ENCODE data around the gene CNNM3. TPM values are rescaled to one million over a fixed set of nuclear protein-coding genes. Genes with fewer than 3 reads are reported as not detected.

Gene CNNM3
- total RNA-seq, 1 donor from 2014 or later, result 29.0 TPM

- Histone ChIP-seq H3K27me3 (ENCODE audit: low read depth) (no peaks in the 10 kb centered on the region), H3K9me3 (no peaks in the 10 kb centered on the region), H3K36me3 (no peaks in the 10 kb centered on the region), H3K4me3 (no peak overlapping the region), H3K27ac (no peak overlapping the region), H3K4me1 (peaks cover 34% of the 10 kb centered on the region)
- intact Hi-C loops (cut with DNase I), result no loop called here
- DNase-seq (no peak), ATAC-seq (no peak)
- TF ChIP-seq CTCF (IDR thresholded peaks at IDR 0.05), result no peak
Observed at GRCh38 chr2:96875498-96876268, 59.6 kb downstream of the CNNM3 start.

DNA sequence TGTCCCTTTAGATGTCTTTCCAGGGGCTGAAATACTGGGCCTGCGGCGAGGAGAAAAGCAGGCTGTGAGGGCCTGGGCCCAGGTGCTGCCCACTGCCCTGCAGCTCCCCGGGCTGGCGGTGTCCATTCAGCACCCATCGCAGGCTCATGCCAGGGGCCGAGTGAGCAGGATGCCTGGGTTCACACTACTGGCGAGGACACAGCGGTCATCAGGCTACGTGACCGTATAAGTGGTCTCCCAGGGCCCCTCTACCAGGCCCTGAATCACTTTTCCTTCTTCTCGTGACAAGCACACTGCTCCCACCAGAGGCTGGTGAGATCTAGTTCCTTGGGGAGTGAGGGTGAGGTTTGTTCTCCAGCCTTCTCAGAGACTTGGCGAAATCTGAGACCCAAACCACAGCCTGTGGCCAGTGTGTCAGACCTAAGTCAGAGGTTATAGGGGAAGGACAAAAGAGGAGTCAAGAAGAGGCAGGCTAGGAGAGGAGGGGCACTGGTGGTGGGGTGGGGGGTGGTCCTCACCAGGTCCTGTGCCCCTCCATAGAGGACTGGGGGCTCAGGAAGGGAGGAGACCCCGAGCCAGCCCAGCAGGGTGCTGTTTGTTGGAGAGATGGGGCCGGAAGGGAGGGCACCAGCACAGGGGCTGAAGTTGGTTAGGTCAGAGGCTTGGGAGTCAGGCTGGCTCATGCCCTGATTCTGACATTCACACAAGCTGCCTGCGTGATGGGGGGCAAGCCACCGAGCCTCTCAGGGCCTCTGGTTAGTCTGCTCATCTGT is 60.4 kb downstream of the CNNM3 start:
- no peak for TF ChIP-seq CTCF (IDR thresholded peaks at IDR 0.05)
- H3K9me3 ChIP-seq, result no peaks in the 10 kb centered on the region
- H3K27me3 ChIP-seq (ENCODE audit: low read depth), result no peaks in the 10 kb centered on the region
- no peak for ATAC-seq
- H3K36me3 ChIP-seq, result no peaks in the 10 kb centered on the region
- intact Hi-C loops (cut with DNase I), result no loop called here
- H3K27ac ChIP-seq, result no peak overlapping the region
- peaks cover 28% of the 10 kb centered on the region for H3K4me1 ChIP-seq
- no peak overlapping the region for H3K4me3 ChIP-seq
- DNase-seq, result no peak

GRCh38 chr2:96877042-96877451 is 61.0 kb downstream of the CNNM3 start:
- Histone ChIP-seq H3K4me3 (no peak overlapping the region), H3K27ac (no peak overlapping the region), H3K27me3 (ENCODE audit: low read depth) (no peaks in the 10 kb centered on the region), H3K36me3 (no peaks in the 10 kb centered on the region), H3K4me1 (peaks cover 34% of the 10 kb centered on the region), H3K9me3 (no peaks in the 10 kb centered on the region)
- DNase-seq, result no peak
- no peak for TF ChIP-seq CTCF (IDR thresholded peaks at IDR 0.05)
- intact Hi-C loops (cut with DNase I), result no loop called here
- no peak for ATAC-seq

- Histone ChIP-seq H3K27me3 (ENCODE audit: low read depth) (no peaks in the 10 kb centered on the region), H3K36me3 (no peaks in the 10 kb centered on the region), H3K9me3 (no peaks in the 10 kb centered on the region), H3K4me1 (peaks cover 30% of the 10 kb centered on the region), H3K4me3 (no peak overlapping the region), H3K27ac (no peak overlapping the region)
- ATAC-seq (no peak), DNase-seq (no peak)
- intact Hi-C loops (cut with DNase I), result no loop called here
- no peak for TF ChIP-seq CTCF (IDR thresholded peaks at IDR 0.05)
Observed at GRCh38 chr2:96877631-96878092, 61.6 kb downstream of the CNNM3 start.

GRCh38 chr2:96878171-96878570 is 62.1 kb downstream of the CNNM3 start:
- Histone ChIP-seq H3K4me3 (no peak overlapping the region), H3K27me3 (ENCODE audit: low read depth) (no peaks in the 10 kb centered on the region), H3K9me3 (no peaks in the 10 kb centered on the region), H3K27ac (no peak overlapping the region), H3K36me3 (no peaks in the 10 kb centered on the region), H3K4me1 (peaks cover 25% of the 10 kb centered on the region)
- intact Hi-C loops (cut with DNase I), result no loop called here
- DNase-seq (no peak), ATAC-seq (no peak)
- TF ChIP-seq CTCF (IDR thresholded peaks at IDR 0.05), result no peak

Measured in lower lobe of right lung (tissue), 2 donors.